NCI-H2196 (cell line): ENCODE data around the gene MUC2.
A peak's percentile ranks its signal among the peaks of the same experiment; 100 is the strongest.

Experiments
- DNase-seq: peaks from one replicate; lab custom pipeline; 2025; ENCODE audit not compliant: unreplicated experiment; lab: John Stamatoyannopoulos, UW

Gene MUC2

GRCh38 chr11:1074244-1075221 lies at the start of gene MUC2:
TSS of gene MUC2 (plus strand) at chr11:1074874.
- DNase-seq = no peak

- no peak for DNase-seq
Observed at GRCh38 chr11:1025410-1026162, 49.1 kb upstream of the MUC2 start.

- no peak for DNase-seq
Observed at GRCh38 chr11:1026163-1026450, 48.6 kb upstream of the MUC2 start.

- no peak for DNase-seq
Observed at GRCh38 chr11:1026641-1027482, 47.8 kb upstream of the MUC2 start.

- DNase-seq = no peak
Observed at GRCh38 chr11:1027483-1028290, 47.0 kb upstream of the MUC2 start.

- DNase-seq = no peak
Observed at GRCh38 chr11:1028291-1028540, 46.5 kb upstream of the MUC2 start.

- DNase-seq = no peak
Observed at GRCh38 chr11:1028616-1029015, 46.1 kb upstream of the MUC2 start.

- no peak for DNase-seq
Observed at GRCh38 chr11:1029051-1029450, 45.6 kb upstream of the MUC2 start.

- peak; percentile 9 for DNase-seq
Observed at GRCh38 chr11:1029654-1030053, 45.0 kb upstream of the MUC2 start.

GRCh38 chr11:1030086-1030485 lies 44.6 kb upstream of the MUC2 start:
- no peak for DNase-seq

- no peak for DNase-seq
Observed at GRCh38 chr11:1030556-1030955, 44.1 kb upstream of the MUC2 start.

- no peak for DNase-seq
Observed at GRCh38 chr11:1031121-1031899, 43.4 kb upstream of the MUC2 start.

GRCh38 chr11:1032310-1032891 lies 42.3 kb upstream of the MUC2 start:
- DNase-seq = no peak

GRCh38 chr11:1033016-1033798 lies 41.5 kb upstream of the MUC2 start:
- no peak for DNase-seq

- no peak for DNase-seq
Observed at GRCh38 chr11:1034001-1034400, 40.7 kb upstream of the MUC2 start.

GRCh38 chr11:1034456-1035295 lies 40.0 kb upstream of the MUC2 start:
- DNase-seq = no peak

- DNase-seq = no peak
Observed at GRCh38 chr11:1035577-1036283, 38.9 kb upstream of the MUC2 start.
